Activated naive CD8-positive, alpha-beta T cell treated with anti-CD3 and anti-CD28 coated beads, Interleukin-2, amount 10 ng/mL, durations not matched to agents 7 days and 5 days (primary cell): Measurements from ENCODE around the gene DYNC1I1. TPM values are rescaled to one million over a fixed set of nuclear protein-coding genes. Genes with fewer than 3 reads are reported as not detected.

Experiments used
- ATAC-seq: fragments of 150-1000 bp; cut with Tn5 transposase; one replicate; pipeline ENCODE4 v1.10.0; 2021; ENCODE audit warnings: low read depth, moderate library complexity
- POLR2A ChIA-PET: fragments of 350-600 bp; sonication (Branson Sonifier 250); formaldehyde crosslinking; loops from one replicate; lab custom pipeline; 2021; ENCODE audit warnings: antibody characterized with exemption; lab: Charles Lee
- DNase-seq: peaks from one replicate; pipeline ENCODE4 v3.0.0; 2021
- H3K27ac Mint-ChIP-seq: one replicate; pipeline ENCODE4 v1.8.0; 2022; ENCODE audit warnings: mild to moderate bottlenecking, mixed read lengths
- H3K27me3 Mint-ChIP-seq: one replicate; pipeline ENCODE4 v1.8.0; 2022; ENCODE audit warnings: mild to moderate bottlenecking, moderate library complexity, mixed read lengths
- H3K36me3 Mint-ChIP-seq: one replicate; pipeline ENCODE4 v1.8.0; 2021; ENCODE audit warnings: mild to moderate bottlenecking, mixed read lengths
- H3K4me1 Mint-ChIP-seq: one replicate; pipeline ENCODE4 v1.8.0; 2021; ENCODE audit warnings: mixed read lengths
- H3K4me3 Mint-ChIP-seq: one replicate; pipeline ENCODE4 v1.8.0; 2022; ENCODE audit warnings: mild to moderate bottlenecking, moderate library complexity, mixed read lengths
- H3K9me3 Mint-ChIP-seq: one replicate; pipeline ENCODE4 v1.8.0; 2021; ENCODE audit warnings: mixed read lengths
- total RNA-seq, 2 experiments: library from RNA; stranded (reverse); gene quantifications; one replicate each; pipeline ENCODE4 v1.2.3, GENCODE V29; 2021

Gene DYNC1I1
- total RNA-seq, 2 experiments from 2014 or later: not detected

- POLR2A ChIA-PET: no interaction called here
- H3K9me3 Mint-ChIP-seq: no peaks in the 10 kb centered on the region
- H3K4me1 Mint-ChIP-seq: no peaks in the 10 kb centered on the region
- no peak overlapping the region for H3K4me3 Mint-ChIP-seq
- no peak for DNase-seq
- no peaks in the 10 kb centered on the region for H3K36me3 Mint-ChIP-seq
- no peaks in the 10 kb centered on the region for H3K27me3 Mint-ChIP-seq
- no peak for ATAC-seq
- no peak overlapping the region for H3K27ac Mint-ChIP-seq
Observed at GRCh38 chr7:95843286-95843685, 70.9 kb downstream of the DYNC1I1 start.

GRCh38 chr7:95845007-95845406 is 72.7 kb downstream of the DYNC1I1 start:
- no peak for ATAC-seq
- Mint-ChIP-seq H3K4me3 (no peak overlapping the region), H3K27me3 (no peaks in the 10 kb centered on the region), H3K27ac (no peak overlapping the region), H3K9me3 (no peaks in the 10 kb centered on the region), H3K36me3 (no peaks in the 10 kb centered on the region), H3K4me1 (no peaks in the 10 kb centered on the region)
- no peak for DNase-seq
- POLR2A ChIA-PET: no interaction called here

GRCh38 chr7:95847061-95847460 is 74.7 kb downstream of the DYNC1I1 start:
- H3K27me3 Mint-ChIP-seq: no peaks in the 10 kb centered on the region
- no peak overlapping the region for H3K4me3 Mint-ChIP-seq
- POLR2A ChIA-PET: no interaction called here
- no peaks in the 10 kb centered on the region for H3K9me3 Mint-ChIP-seq
- no peak for ATAC-seq
- H3K4me1 Mint-ChIP-seq: no peaks in the 10 kb centered on the region
- no peak for DNase-seq
- no peaks in the 10 kb centered on the region for H3K36me3 Mint-ChIP-seq
- H3K27ac Mint-ChIP-seq: no peak overlapping the region

GRCh38 chr7:95859429-95859828 is 87.1 kb downstream of the DYNC1I1 start:
- DNase-seq (no peak), ATAC-seq (no peak)
- Mint-ChIP-seq H3K36me3 (no peaks in the 10 kb centered on the region), H3K27ac (no peak overlapping the region), H3K9me3 (peaks cover 1% of the 10 kb centered on the region), H3K4me3 (no peak overlapping the region), H3K27me3 (no peaks in the 10 kb centered on the region), H3K4me1 (no peaks in the 10 kb centered on the region)
- POLR2A ChIA-PET: no interaction called here

- no peak for DNase-seq
- no peak for ATAC-seq
- no peaks in the 10 kb centered on the region for H3K4me1 Mint-ChIP-seq
- H3K27me3 Mint-ChIP-seq: no peaks in the 10 kb centered on the region
- no peaks in the 10 kb centered on the region for H3K36me3 Mint-ChIP-seq
- POLR2A ChIA-PET: no interaction called here
- no peak overlapping the region for H3K4me3 Mint-ChIP-seq
- peaks cover 1% of the 10 kb centered on the region for H3K9me3 Mint-ChIP-seq
- H3K27ac Mint-ChIP-seq: no peak overlapping the region
Observed at GRCh38 chr7:95861041-95861440, 88.7 kb downstream of the DYNC1I1 start.

GRCh38 chr7:95863623-95864022 is 91.3 kb downstream of the DYNC1I1 start:
- no peaks in the 10 kb centered on the region for H3K36me3 Mint-ChIP-seq
- ATAC-seq: no peak

DNA sequence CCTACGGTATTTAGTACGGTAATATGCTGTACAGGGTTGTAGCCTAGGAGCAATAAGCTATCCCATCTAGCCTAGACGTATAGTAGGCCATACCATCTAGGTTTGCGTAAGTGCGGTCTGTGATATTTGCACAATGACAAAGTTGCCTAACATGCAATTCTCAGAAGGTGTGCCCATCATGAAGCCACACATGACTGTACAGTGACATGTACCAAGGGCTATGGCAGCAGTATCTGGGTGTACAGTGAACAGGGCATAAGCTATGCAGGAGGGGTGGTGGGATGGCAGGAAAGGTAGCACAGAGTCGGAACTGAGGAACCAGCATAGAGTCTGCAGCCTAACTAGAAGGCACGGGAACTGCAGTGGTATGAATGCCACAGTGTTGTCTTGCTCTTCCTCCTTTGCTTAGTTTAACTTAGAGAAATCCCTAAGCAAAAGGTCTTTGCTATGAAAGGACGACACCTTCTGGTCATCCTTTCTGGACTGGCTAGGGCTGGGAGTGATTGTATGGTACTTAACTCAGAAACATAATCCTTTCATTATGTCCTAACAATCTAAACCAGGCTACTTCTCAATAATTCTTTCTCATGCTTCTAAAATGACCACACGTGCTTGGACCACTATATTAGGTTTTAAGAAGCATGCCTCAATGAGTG is 93.5 kb downstream of the DYNC1I1 start:
- H3K27ac Mint-ChIP-seq: no peak overlapping the region
- ATAC-seq (no peak), DNase-seq (no peak)
- POLR2A ChIA-PET: no interaction called here
- H3K4me3 Mint-ChIP-seq: no peak overlapping the region
- H3K27me3 Mint-ChIP-seq: no peaks in the 10 kb centered on the region
- no peaks in the 10 kb centered on the region for H3K4me1 Mint-ChIP-seq
- H3K9me3 Mint-ChIP-seq: peaks cover 1% of the 10 kb centered on the region
- no peaks in the 10 kb centered on the region for H3K36me3 Mint-ChIP-seq

More at GRCh38 chr7:95863623-95864022, 91.3 kb downstream of the DYNC1I1 start:
- no peak for DNase-seq
- Mint-ChIP-seq H3K4me3 (no peak overlapping the region), H3K4me1 (no peaks in the 10 kb centered on the region), H3K27me3 (no peaks in the 10 kb centered on the region), H3K27ac (no peak overlapping the region), H3K9me3 (peaks cover 1% of the 10 kb centered on the region)
- POLR2A ChIA-PET: no interaction called here

GRCh38 chr7:95867309-95867708 is 95.0 kb downstream of the DYNC1I1 start:
- no peak for DNase-seq
- no peak overlapping the region for H3K4me3 Mint-ChIP-seq
- H3K27me3 Mint-ChIP-seq: no peaks in the 10 kb centered on the region
- no peak overlapping the region for H3K27ac Mint-ChIP-seq
- H3K9me3 Mint-ChIP-seq: no peaks in the 10 kb centered on the region
- ATAC-seq: no peak
- no peaks in the 10 kb centered on the region for H3K36me3 Mint-ChIP-seq
- no peaks in the 10 kb centered on the region for H3K4me1 Mint-ChIP-seq
- POLR2A ChIA-PET: no interaction called here

DNA sequence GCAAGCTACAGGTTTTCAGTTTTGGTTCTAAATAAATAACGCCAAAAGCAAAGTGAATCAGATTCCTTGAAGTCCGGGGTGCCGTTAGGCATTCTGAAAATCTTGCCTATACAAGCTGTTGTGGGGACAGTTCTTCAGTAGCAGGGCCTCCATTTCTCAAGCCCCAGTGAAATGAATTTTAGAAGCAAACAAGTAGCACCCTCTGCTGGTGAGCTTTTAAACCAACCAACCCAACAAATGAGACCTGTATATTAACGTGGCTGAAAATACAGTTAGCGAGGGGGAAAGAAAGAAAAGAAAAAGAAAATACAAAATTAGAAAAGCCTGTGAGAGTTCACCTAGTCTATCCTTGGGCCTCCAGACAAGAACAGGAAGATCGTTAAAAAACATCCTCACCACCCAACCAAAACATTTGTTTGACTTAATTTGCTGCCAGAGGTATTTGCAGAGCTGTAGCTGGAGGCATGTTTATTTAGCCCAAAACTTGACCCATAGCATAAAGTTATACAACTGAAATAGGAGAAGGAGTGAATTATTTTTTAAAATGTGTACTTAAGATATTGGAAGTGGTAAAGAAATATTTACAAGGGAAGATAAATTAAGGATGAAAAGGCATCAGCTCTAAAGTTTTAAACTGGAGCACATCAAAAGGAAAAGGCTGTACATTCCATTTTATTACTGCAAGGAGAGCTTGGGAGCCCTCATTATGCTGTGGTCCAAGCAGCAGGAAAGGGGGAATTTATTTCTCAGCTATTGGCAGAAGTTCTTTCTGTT is 98.9 kb downstream of the DYNC1I1 start:
- Mint-ChIP-seq H3K27me3 (no peaks in the 10 kb centered on the region), H3K9me3 (no peaks in the 10 kb centered on the region), H3K36me3 (no peaks in the 10 kb centered on the region), H3K27ac (no peak overlapping the region), H3K4me3 (no peak overlapping the region), H3K4me1 (no peaks in the 10 kb centered on the region)
- POLR2A ChIA-PET: no interaction called here
- DNase-seq: no peak
- no peak for ATAC-seq

DNA sequence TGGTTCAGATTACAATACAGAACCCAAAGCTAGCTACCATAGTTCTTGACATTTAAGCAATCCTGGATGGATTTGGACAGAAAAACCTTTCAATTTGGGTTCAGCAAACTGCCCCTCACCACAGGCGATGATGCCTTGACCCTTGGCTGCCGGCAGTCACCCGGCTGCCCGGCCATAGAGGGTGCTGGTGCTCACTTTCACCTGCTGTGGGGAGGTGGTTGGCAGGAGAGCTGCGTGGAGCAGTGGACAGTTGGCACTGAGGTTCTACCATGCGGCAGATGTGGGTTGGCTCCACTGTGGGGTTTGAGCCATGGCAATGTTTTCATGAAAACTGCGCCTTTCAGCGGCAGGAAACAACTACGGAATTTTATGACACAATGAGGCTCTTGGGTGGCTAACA is 99.5 kb downstream of the DYNC1I1 start:
- DNase-seq (no peak), ATAC-seq (no peak)
- H3K36me3 Mint-ChIP-seq: no peaks in the 10 kb centered on the region
- no peaks in the 10 kb centered on the region for H3K9me3 Mint-ChIP-seq
- H3K4me1 Mint-ChIP-seq: no peaks in the 10 kb centered on the region
- no peak overlapping the region for H3K27ac Mint-ChIP-seq
- POLR2A ChIA-PET: no interaction called here
- H3K27me3 Mint-ChIP-seq: no peaks in the 10 kb centered on the region
- no peak overlapping the region for H3K4me3 Mint-ChIP-seq

GRCh38 chr7:95874129-95874528 is 101.8 kb downstream of the DYNC1I1 start:
- Mint-ChIP-seq H3K4me1 (no peaks in the 10 kb centered on the region), H3K9me3 (no peaks in the 10 kb centered on the region), H3K27ac (no peak overlapping the region), H3K4me3 (no peak overlapping the region), H3K36me3 (no peaks in the 10 kb centered on the region), H3K27me3 (no peaks in the 10 kb centered on the region)
- POLR2A ChIA-PET: no interaction called here
- DNase-seq (no peak), ATAC-seq (no peak)

DNA sequence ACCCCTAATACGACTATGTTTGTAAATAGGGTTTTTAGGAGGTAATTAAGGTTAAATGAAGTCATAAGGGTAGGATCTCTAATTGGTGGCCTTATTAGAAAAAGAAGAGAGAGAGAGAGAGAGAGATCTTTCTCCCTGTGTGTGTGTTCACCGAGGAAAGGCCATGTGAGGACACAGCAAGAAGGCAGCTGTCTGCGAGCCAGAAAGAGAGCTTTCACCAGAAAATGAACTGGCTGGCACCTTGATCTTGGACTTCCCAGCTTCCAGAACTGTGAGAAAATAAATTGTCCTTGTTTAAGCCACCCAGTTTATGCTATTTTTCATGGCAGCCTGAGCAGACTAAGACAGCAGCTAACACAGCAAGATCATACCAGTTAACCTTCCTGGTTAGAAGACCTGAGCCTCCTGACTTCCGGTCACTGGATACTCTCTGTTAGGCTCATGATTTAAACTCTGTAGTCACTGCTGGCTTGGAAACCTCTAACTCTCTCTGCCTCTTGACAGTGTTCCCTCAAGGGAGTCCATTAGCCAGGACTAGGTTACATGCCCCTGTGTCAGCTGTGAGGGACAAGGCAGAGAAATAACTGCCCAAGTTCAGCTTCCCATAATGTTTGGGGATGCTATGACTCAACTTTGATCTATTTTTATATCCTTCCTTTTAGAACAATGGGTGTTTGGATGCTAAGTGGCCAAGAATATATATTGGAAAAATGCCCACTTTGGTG is 102.3 kb downstream of the DYNC1I1 start:
- no peaks in the 10 kb centered on the region for H3K36me3 Mint-ChIP-seq
- POLR2A ChIA-PET: no interaction called here
- DNase-seq (no peak), ATAC-seq (no peak)
- H3K27me3 Mint-ChIP-seq: no peaks in the 10 kb centered on the region
- H3K4me3 Mint-ChIP-seq: no peak overlapping the region
- H3K27ac Mint-ChIP-seq: no peak overlapping the region
- no peaks in the 10 kb centered on the region for H3K4me1 Mint-ChIP-seq
- H3K9me3 Mint-ChIP-seq: no peaks in the 10 kb centered on the region

DNA sequence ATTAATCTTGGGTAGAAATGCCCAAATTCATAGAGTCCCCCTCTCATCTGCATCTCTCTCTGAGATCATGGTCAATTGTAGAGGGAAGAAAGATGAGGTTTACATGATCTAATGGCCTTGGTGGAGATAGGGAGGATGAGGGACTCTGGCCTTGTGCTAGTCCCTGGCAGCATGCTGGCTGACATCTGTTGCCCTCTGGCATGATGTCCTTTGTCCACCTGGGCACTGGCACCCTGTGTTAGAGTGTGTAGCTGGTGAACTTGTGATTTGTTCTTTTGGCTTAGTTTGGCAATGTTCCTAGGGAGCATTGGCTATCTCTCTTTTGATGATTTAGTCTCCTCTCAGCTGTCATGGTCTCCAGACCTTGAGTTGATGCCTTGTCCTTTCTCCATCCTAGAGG is 103.2 kb downstream of the DYNC1I1 start:
- DNase-seq: no peak
- Mint-ChIP-seq H3K27ac (no peak overlapping the region), H3K4me3 (no peak overlapping the region), H3K27me3 (no peaks in the 10 kb centered on the region), H3K36me3 (no peaks in the 10 kb centered on the region), H3K9me3 (no peaks in the 10 kb centered on the region), H3K4me1 (no peaks in the 10 kb centered on the region)
- POLR2A ChIA-PET: no interaction called here
- no peak for ATAC-seq

- Mint-ChIP-seq H3K27me3 (no peaks in the 10 kb centered on the region), H3K36me3 (no peaks in the 10 kb centered on the region), H3K4me1 (no peaks in the 10 kb centered on the region), H3K4me3 (no peak overlapping the region), H3K9me3 (no peaks in the 10 kb centered on the region), H3K27ac (no peak overlapping the region)
- DNase-seq (no peak), ATAC-seq (no peak)
- POLR2A ChIA-PET: no interaction called here
Observed at GRCh38 chr7:95878677-95879076, 106.3 kb downstream of the DYNC1I1 start.
